PC-3 (cell line): Measurements from ENCODE around the gene CCDC85B. TPM values are rescaled to one million over a fixed set of nuclear protein-coding genes. Genes with fewer than 3 reads are reported as not detected.

Source experiments
- ATAC-seq: fragments of 200-7000 bp; cut with Tn5 transposase; 2 replicates; pipeline ENCODE4 v1.9.1; 2020; ENCODE audit warnings: mild to moderate bottlenecking, moderate library complexity
- BruUV-seq: library from RNA; stranded (reverse); fragments of 400-500 nt; replicated peaks from 2 replicates; lab custom pipeline; 2021; lab: Mats Ljungman, UMichigan
- CTCF ChIA-PET: fragments of 300-600 bp; sonication (Branson Sonifier 250); formaldehyde crosslinking; loops from one replicate; lab custom pipeline; 2022; ENCODE audit warnings: antibody characterized with exemption; lab: Charles Lee
- POLR2A ChIA-PET: fragments of 300-600 bp; sonication (Branson Sonifier 250); formaldehyde crosslinking; loops from one replicate; lab custom pipeline; 2022; ENCODE audit warnings: antibody characterized with exemption; ENCODE audit not compliant: unreplicated experiment; lab: Charles Lee
- DNase-seq: peaks from one replicate; pipeline ENCODE4 v3.0.0-alpha.2; 2015
- H2AFZ ChIP-seq: fragments of 300-600 bp; sonication (generic); 2 replicates; pipeline ENCODE4 v1.6.0; 2016; ENCODE audit warnings: antibody characterized with exemption, low read length
- H3F3A ChIP-seq: fragments of 300-600 bp; sonication (generic); one replicate; pipeline ENCODE4 v1.6.0; 2017; ENCODE audit warnings: antibody characterized with exemption, low read length, control low read depth, mild to moderate bottlenecking; ENCODE audit not compliant: unreplicated experiment
- H3K27ac ChIP-seq: fragments of 300-600 bp; sonication (generic); 2 replicates; pipeline ENCODE4 v1.5.1; 2016; ENCODE audit warnings: mild to moderate bottlenecking, low read length
- H3K27me3 ChIP-seq: fragments of 300-600 bp; sonication (generic); 2 replicates; pipeline ENCODE4 v1.6.1; 2016; ENCODE audit warnings: low read length, mixed read lengths
- H3K36me3 ChIP-seq: fragments of 300-600 bp; sonication (generic); 2 replicates; pipeline ENCODE4 v1.6.1; 2016; ENCODE audit warnings: low read depth, mixed run types, low read length, mixed read lengths
- H3K4me1 ChIP-seq: fragments of 300-600 bp; sonication (generic); 2 replicates; pipeline ENCODE4 v1.5.1; 2016; ENCODE audit warnings: low read length; ENCODE audit not compliant: insufficient read depth
- H3K4me2 ChIP-seq: fragments of 300-600 bp; sonication (generic); 2 replicates; pipeline ENCODE4 v1.6.0; 2016; ENCODE audit warnings: low read length
- H3K4me3 ChIP-seq: fragments of 300-600 bp; sonication (generic); 2 replicates; pipeline ENCODE4 v1.5.1; 2016; ENCODE audit warnings: mild to moderate bottlenecking, low read length, mixed read lengths
- H3K79me2 ChIP-seq: fragments of 300-600 bp; sonication (generic); 2 replicates; pipeline ENCODE4 v1.6.1; 2017; ENCODE audit warnings: low read length, mixed read lengths
- H3K9ac ChIP-seq: fragments of 300-600 bp; sonication (generic); 2 replicates; pipeline ENCODE4 v1.6.0; 2016; ENCODE audit warnings: mild to moderate bottlenecking, low read length
- H3K9me2 ChIP-seq: fragments of 300-600 bp; sonication (generic); replicated peaks from 2 replicates; pipeline ENCODE4 v1.6.1; 2016; ENCODE audit warnings: mixed run types, low read length, mixed read lengths
- H3K9me3 ChIP-seq: fragments of 300-600 bp; sonication (generic); 2 replicates; pipeline ENCODE4 v1.6.1; 2016; ENCODE audit warnings: low read length, mixed read lengths
- H4K20me1 ChIP-seq: fragments of 300-600 bp; sonication (generic); 2 replicates; pipeline ENCODE4 v1.6.1; 2016; ENCODE audit warnings: low read length, mixed read lengths
- CTCF ChIP-seq: fragments of 300-600 bp; sonication (generic); conservative IDR thresholded peaks from 2 replicates; pipeline ENCODE4 v1.5.1; 2017; ENCODE audit warnings: antibody characterized with exemption, low read depth, mild to moderate bottlenecking, low read length
- EZH2 ChIP-seq: fragments of 300-600 bp; sonication (generic); IDR thresholded peaks from one replicate; pipeline ENCODE4 v1.6.1; 2017; ENCODE audit warnings: antibody characterized with exemption, mild to moderate bottlenecking, low read length; ENCODE audit not compliant: unreplicated experiment
- EZH2phosphoT487 ChIP-seq: fragments of 300-600 bp; sonication (generic); IDR thresholded peaks from 2 replicates; pipeline ENCODE4 v1.6.1; 2018; ENCODE audit warnings: mild to moderate bottlenecking, antibody characterized with exemption, low read length, borderline replicate concordance
- intact Hi-C: fragments of 100-400 bp; cut with micrococcal nuclease; formaldehyde crosslinking; loops from 2 replicates; pipeline ENCODE4 v1.9.0; 2023
- total RNA-seq: library from RNA; depleted of rRNA; stranded (reverse); fragments of >200 nt; gene quantifications from 2 replicates; pipeline ENCODE4 v1.2.3, GENCODE V29; 2014

Gene CCDC85B
- total RNA-seq, 1 experiment from 2014 or later = 207 TPM

GRCh38 chr11:65862941-65863888, 27.3 kb upstream of the CCDC85B start:
- peaks cover 25% of the 10 kb centered on the region for H3K79me2 ChIP-seq

GRCh38 chr11:65863889-65864705, 26.4 kb upstream of the CCDC85B start:
- Histone ChIP-seq H4K20me1 (no peaks in the 10 kb centered on the region), H3K4me2 (no peak overlapping the region), H3K4me3 (no peak overlapping the region), H3K4me1 (peaks cover 16% of the 10 kb centered on the region), H3K9me3 (no peaks in the 10 kb centered on the region), H3K9me2 (no peaks in the 10 kb centered on the region), H3K27me3 (no peaks in the 10 kb centered on the region), H2AFZ (no peak overlapping the region), H3F3A (peaks cover 5% of the 10 kb centered on the region), H3K27ac (no peak overlapping the region), H3K36me3 (peaks cover 20% of the 10 kb centered on the region; the same call in 1 of the 2 replicates), H3K79me2 (peaks cover 25% of the 10 kb centered on the region), H3K9ac (no peak overlapping the region)
- ATAC-seq (no peak), DNase-seq (no peak)
- TF ChIP-seq EZH2phosphoT487 (no peak), CTCF (no peak), EZH2 (no peak)
- CTCF ChIA-PET = no interaction called here
- POLR2A ChIA-PET = no interaction called here
- intact Hi-C loops = no loop called here
- BruUV-seq = no TSS peak

More at GRCh38 chr11:65862941-65863888, 27.3 kb upstream of the CCDC85B start:
- H3K4me2 ChIP-seq = no peak overlapping the region
- H4K20me1 ChIP-seq = no peaks in the 10 kb centered on the region
- H3K36me3 ChIP-seq = peaks cover 20% of the 10 kb centered on the region; the same call in 1 of the 2 replicates
- ChIA-PET POLR2A (no interaction called here), CTCF (no interaction called here)
- H3K9me3 ChIP-seq = no peaks in the 10 kb centered on the region
- no peak overlapping the region for H3K27ac ChIP-seq
- peaks cover 19% of the 10 kb centered on the region for H3K4me1 ChIP-seq
- peaks cover 11% of the 10 kb centered on the region for H3F3A ChIP-seq
- no peak overlapping the region for H3K9ac ChIP-seq
- DNase-seq (no peak), ATAC-seq (no peak)
- TF ChIP-seq EZH2 (no peak), CTCF (no peak), EZH2phosphoT487 (no peak)
- no peak overlapping the region for H3K4me3 ChIP-seq
- no peaks in the 10 kb centered on the region for H3K9me2 ChIP-seq
- no peak overlapping the region for H2AFZ ChIP-seq
- intact Hi-C loops = no loop called here
- no peaks in the 10 kb centered on the region for H3K27me3 ChIP-seq
- BruUV-seq = no TSS peak
